H1 (cell line): ENCODE data around the gene POLE4. TPM values are rescaled to one million over a fixed set of nuclear protein-coding genes. Genes with fewer than 3 reads are reported as not detected.

ENCODE experiments used
- ASH2L ChIP-seq: fragments of 200-600, 300-600 bp; sonication (generic); IDR thresholded peaks from one replicate; pipeline ENCODE4 v1.7.1; 2017; ENCODE audit warnings: low read length
- BRCA1 ChIP-seq: IDR thresholded peaks from 2 replicates; pipeline ENCODE4 v1.6.1; 2012; ENCODE audit warnings: low read depth, low read length, improper control_type of control experiment
- GABPA ChIP-seq: IDR thresholded peaks from 2 replicates; pipeline ENCODE4 v1.6.1; 2011; ENCODE audit warnings: mild to moderate bottlenecking, low read length, moderate library complexity, borderline replicate concordance; ENCODE audit not compliant: insufficient read depth
- SUZ12 ChIP-seq: fragments of 200-600 bp; sonication (generic); IDR thresholded peaks from 2 replicates; pipeline ENCODE4 v1.6.1; 2012; ENCODE audit warnings: mild to moderate bottlenecking, inconsistent platforms, low read length, moderate library complexity, mixed read lengths
- TAF7 ChIP-seq: optimal IDR thresholded peaks from 2 replicates; pipeline ENCODE3; 2011; ENCODE audit warnings: low read depth, mild to moderate bottlenecking, inconsistent platforms, low read length, moderate library complexity, borderline replicate concordance
- USF2 ChIP-seq: IDR thresholded peaks from 2 replicates; pipeline ENCODE4 v1.6.1; 2011; ENCODE audit warnings: low read length, improper control_type of control experiment
- polyA plus RNA-seq, 7 experiments: library from polyadenylated mRNA; depleted of rRNA in 3 of 7; stranded (reverse) in 5 of 7; unstranded in 2 of 7; fragments of >200 nt in 5 of 7; fragments of 200-250 nt in 2 of 7; gene quantifications; 1 replicate in 5 of 7; 2 replicates in 1 of 7; 4 replicates in 1 of 7; pipeline versions ENCODE4 v1.2.1 to v1.2.3, GENCODE V29; 2011 to 2013; ENCODE audit warnings: missing spikeins in 2 of 7, mixed read lengths in 2 of 7
- total RNA-seq: library from RNA; stranded (reverse); fragmentation: NEBNext Ultra II Directional; extraction: Animal tissue kit (Norgen Biotek cat#: 25700); gene quantifications from 2 replicates; pipeline ENCODE4 v1.2.1, GENCODE V29; 2021

Gene POLE4
- total and polyA plus RNA-seq, 2 of the 8 experiments (the other 6 are each of a cell fraction or from before 2014, with no cell fraction given), result 16.7 to 44.7 TPM

GRCh38 chr2:74951211-74951754 lies 7.2 kb upstream of the POLE4 start (continued):
- no peak for TF ChIP-seq GABPA
- TF ChIP-seq SUZ12, result no peak
- no peak for TF ChIP-seq BRCA1
- TF ChIP-seq USF2, result no peak
- TF ChIP-seq TAF7, result no peak
- TF ChIP-seq ASH2L, result no peak
